Heart left ventricle (tissue), 13 donors: Measurements from ENCODE around the gene SERPINA9.

ENCODE experiments used
- CTCF ChIP-seq, 12 donors: fragments of 200-600 bp; sonication (generic) in 4 of 12; IDR thresholded peaks; one replicate each; pipeline versions ENCODE4 v1.5.0 to v1.8.0; 2018 to 2022; ENCODE audit warnings: antibody characterized with exemption in 12 of 12, mild to moderate bottlenecking in 5 of 12
- POLR2A ChIP-seq, 2 donors: fragments of 450-650 bp; IDR thresholded peaks; one replicate each; pipeline ENCODE4 v1.6.1; 2017; ENCODE audit warnings: antibody characterized with exemption in 2 of 2, mild to moderate bottlenecking in 2 of 2, moderate library complexity in 2 of 2
- donor health status: ischemic (EF 13 %, LVEDD 7.1; RV severe dilation, severe dysfunction).
- donor health status: DM: no; HTN: yes; CAD: no.
- donor health status: DM: no; HTN: no; CAD: no.
- donor health status: ischemic (EF 25% LVEDD 6.9; RV normal size, moderate dysfunction).
- donor health status: ischemic (EF 25% LVEDD 5.7; RV mildly dilated, moderate dysfunction).
- donor health status: ischemic (EF 35%, LVEDD 5.7; RV mildly dilated, moderate dysfunction).
- donor health status: nonischemic (EF 11% LVEDD 7.7; RV severe dilation, severe dysfunction).
- donor health status: DM: yes; HTN: yes; CAD: no.
- donor health status: PGD.
- donor health status: ischemic (EF 29% LVEDD 5.4; RV normal size, mild dysfunction).
- donor health status: nonischemic (EF 23%, LVEDD 6.1; RV moderate dilation, normal function).

- TF ChIP-seq CTCF (IDR thresholded peaks at IDR 0.05) (no peak), POLR2A (IDR thresholded peaks at IDR 0.05) (no peak)
These were observed 15.2 kb downstream of the SERPINA9 start for GRCh38 chr14:94460631-94461416.
